HepG2 (cell line): ENCODE data around the gene METTL15.

ENCODE experiments used
- ATF4 ChIP-seq, 2 experiments: fragments of 450-650 bp in 1 of 2; sonication (generic) in 1 of 2; formaldehyde crosslinking; IDR thresholded peaks; 2 replicates each; pipeline versions ENCODE4 v1.5.0 to v1.8.0; 2020 to 2022; ENCODE audit warnings: mild to moderate bottlenecking in 1 of 2, missing genetic modification reagents in 1 of 2
- CCDC6 ChIP-seq: sonication (generic); formaldehyde crosslinking; IDR thresholded peaks from 2 replicates; pipeline ENCODE4 v1.8.1; 2022; ENCODE audit warnings: mild to moderate bottlenecking, missing genetic modification reagents, moderate library complexity
- FOXM1 ChIP-seq: sonication (generic); formaldehyde crosslinking; IDR thresholded peaks from 2 replicates; pipeline ENCODE4 v1.5.0; 2020; ENCODE audit warnings: missing genetic modification reagents
- JUN ChIP-seq: sonication (generic); formaldehyde crosslinking; IDR thresholded peaks from 2 replicates; pipeline ENCODE4 v1.4.0; 2020; ENCODE audit warnings: mild to moderate bottlenecking, missing genetic modification reagents
- PHF21A ChIP-seq: sonication (generic); formaldehyde crosslinking; IDR thresholded peaks from 2 replicates; pipeline ENCODE4 v1.5.0; 2020; ENCODE audit warnings: mild to moderate bottlenecking, missing genetic modification reagents
- POLR2A ChIP-seq, 2 experiments: IDR thresholded peaks; 2 replicates each; pipeline ENCODE4 v1.6.1; 2011; ENCODE audit warnings: low read depth in 2 of 2, low read length in 2 of 2, mild to moderate bottlenecking in 1 of 2, moderate library complexity in 1 of 2; ENCODE audit not compliant: insufficient read depth in 1 of 2
- REST ChIP-seq, 2 experiments: IDR thresholded peaks; 2 replicates each; pipeline ENCODE4 v1.6.1; 2011 to 2012; ENCODE audit warnings: low read length in 2 of 2, borderline replicate concordance in 1 of 2, low read depth in 1 of 2, mild to moderate bottlenecking in 1 of 2, moderate library complexity in 1 of 2
- RFXANK ChIP-seq: IDR thresholded peaks from 2 replicates; pipeline ENCODE4 v1.6.1; 2016
- SPEN ChIP-seq: sonication (generic); formaldehyde crosslinking; IDR thresholded peaks from 2 replicates; pipeline ENCODE4 v1.5.1; 2020; ENCODE audit warnings: low read depth, mild to moderate bottlenecking, missing genetic modification reagents
- TAF1 ChIP-seq: sonication (generic); formaldehyde crosslinking; IDR thresholded peaks from 2 replicates; pipeline ENCODE4 v1.4.0; 2020; ENCODE audit warnings: missing genetic modification reagents
- TCF7L2 ChIP-seq: IDR thresholded peaks from 2 replicates; pipeline ENCODE4 v1.6.1; 2011; ENCODE audit warnings: mild to moderate bottlenecking, low read depth, low read length, moderate library complexity
- ZBTB43 ChIP-seq: sonication (generic); formaldehyde crosslinking; conservative IDR thresholded peaks from 2 replicates; pipeline ENCODE4 v1.4.0; 2020; ENCODE audit warnings: missing genetic modification reagents

- TF ChIP-seq PHF21A (CRISPR knock-in tag) (no peak), TAF1 (CRISPR knock-in tag) (no peak), JUN (CRISPR knock-in tag) (no peak), ZBTB43 (CRISPR knock-in tag) (no peak), TCF7L2 (no peak), POLR2A (IDR thresholded peaks at IDR 0.05; ENCODE audit: insufficient read depth in 1 of 2, low read depth in 2 of 2, low read length in 2 of 2) (no peak), SPEN (CRISPR knock-in tag) (no peak), FOXM1 (CRISPR knock-in tag) (no peak), ATF4 (CRISPR knock-in tag; IDR thresholded peaks at IDR 0.05) (no peak), REST (IDR thresholded peaks at IDR 0.05; ENCODE audit: borderline replicate concordance in 1 of 2, low read depth in 1 of 2, low read length in 2 of 2) (no peak), CCDC6 (no peak), RFXANK (CRISPR knock-in tag) (no peak)
Measured at GRCh38 chr11:28114731-28115130, 6.5 kb downstream of the METTL15 start.
